ENCODE data around the gene C16orf89. TPM values are rescaled to one million over a fixed set of nuclear protein-coding genes. Genes with fewer than 3 reads are reported as not detected.

The C16orf89 gene
- total and polyA plus RNA-seq, 2 experiments from 2014 or later = 2.8 to 4.4 TPM

- DNase-seq (ENCODE audit: low spot score) = no peak
- H3K4me3 Mint-ChIP-seq = peak overlapping the region; percentile 83; the same call in 2 of the 3 replicates
Measured at GRCh38 chr16:5031601-5032000, 34.2 kb downstream of the C16orf89 start.

More at GRCh38 chr16:5031601-5032000, 34.2 kb downstream of the C16orf89 start:
- no peak overlapping the region for H3K27ac Mint-ChIP-seq
- no peaks in the 10 kb centered on the region for H3K36me3 ChIP-seq (ENCODE audit: insufficient read depth)
- H3K9me3 Mint-ChIP-seq = no peaks in the 10 kb centered on the region
- H3F3A ChIP-seq (replicated peaks; ENCODE audit: low read depth) = peaks cover 10% of the 10 kb centered on the region
- H3K27me3 Mint-ChIP-seq (ENCODE audit: insufficient read depth, low read depth, poor library complexity) = peaks cover 25% of the 10 kb centered on the region
- H3K27me3 ChIP-seq (ENCODE audit: insufficient read depth) = peaks cover 6% of the 10 kb centered on the region
- H3K79me2 ChIP-seq (replicated peaks; ENCODE audit: insufficient read depth) = no peaks in the 10 kb centered on the region; the same call in 1 of the 2 replicates
- no peak overlapping the region for H2AFZ ChIP-seq
- ATAC-seq = no peak
- peaks cover 24% of the 10 kb centered on the region for H3K4me1 ChIP-seq (ENCODE audit: insufficient read depth)
- H4K20me1 ChIP-seq (replicated peaks; ENCODE audit: insufficient read depth) = no peaks in the 10 kb centered on the region
- H3K4me1 Mint-ChIP-seq = peaks cover 26% of the 10 kb centered on the region
- no peaks in the 10 kb centered on the region; the same call in 2 of the 3 replicates for H3K36me3 Mint-ChIP-seq (ENCODE audit: low read depth)
- no peaks in the 10 kb centered on the region for H3K9me2 ChIP-seq (ENCODE audit: insufficient read depth)
- no peak overlapping the region for H3K4me2 ChIP-seq
- H3K4me3 ChIP-seq = no peak overlapping the region
- H3K27ac ChIP-seq (ENCODE audit: low read depth) = no peak overlapping the region
- TF ChIP-seq NANOG (IDR thresholded peaks at IDR 0.05; ENCODE audit: borderline replicate concordance) = no peak
- TF ChIP-seq EZH2 (IDR thresholded peaks at IDR 0.05; ENCODE audit: low read depth, unreplicated experiment) = no peak
- no peak for TF ChIP-seq ZNF462 (CRISPR knock-in tag; IDR thresholded peaks at IDR 0.05)
- TF ChIP-seq JUNB (IDR thresholded peaks at IDR 0.05; ENCODE audit: unreplicated experiment) = no peak
- no peak for TF ChIP-seq CTCF (conservative IDR thresholded peaks at IDR 0.05; ENCODE audit: low read depth in 2 of 2)
- no peak for TF ChIP-seq CREB1 (CRISPR knock-in tag; IDR thresholded peaks at IDR 0.05; ENCODE audit: low read depth)
- no peak for TF ChIP-seq STAT1 (IDR thresholded peaks at IDR 0.05; ENCODE audit: unreplicated experiment)
- TF ChIP-seq ETS1 (IDR thresholded peaks at IDR 0.05) = no peak
- TF ChIP-seq EZH2phosphoT487 (IDR thresholded peaks at IDR 0.05; ENCODE audit: unreplicated experiment) = no peak
- TF ChIP-seq ZNF331 (CRISPR knock-in tag; IDR thresholded peaks at IDR 0.05; ENCODE audit: low read depth) = no peak
- no peak for TF ChIP-seq REST (IDR thresholded peaks at IDR 0.05; ENCODE audit: unreplicated experiment)
- no peak for TF ChIP-seq ZNF114 (CRISPR knock-in tag; IDR thresholded peaks at IDR 0.05)
- TF ChIP-seq POLR2AphosphoS5 (IDR thresholded peaks at IDR 0.05; ENCODE audit: low read depth) = no peak
